Esophagus muscularis mucosa (tissue), 4 donors: ENCODE measurements around the gene SOX30. TPM values are rescaled to one million over a fixed set of nuclear protein-coding genes. Genes with fewer than 3 reads are reported as not detected.

Experiments used
- DNase-seq: peaks from one replicate; pipeline ENCODE4 v3.0.0-alpha.2; 2017; ENCODE audit errors: extremely low spot score
- H3K27ac ChIP-seq, 4 donors: fragments of 200-600 bp; sonication (generic); replicated peaks in 1 of 4; 1 replicate in 3 of 4; 2 replicates in 1 of 4; pipeline ENCODE4 v1.5.1; 2016 to 2019; ENCODE audit warnings: mild to moderate bottlenecking in 1 of 4
- H3K27me3 ChIP-seq, 4 donors: fragments of 200-600 bp; sonication (generic); one replicate each; pipeline versions ENCODE4 v1.5.1 to v1.6.0; 2016 to 2019
- H3K36me3 ChIP-seq, 4 donors: fragments of 200-600 bp; sonication (generic); one replicate each; pipeline ENCODE4 v1.5.1; 2016 to 2019
- H3K4me1 ChIP-seq, 4 donors: fragments of 200-600 bp; sonication (generic); one replicate each; pipeline ENCODE4 v1.5.1; 2016 to 2019
- H3K4me3 ChIP-seq, 4 donors: fragments of 200-600 bp; sonication (generic); 1 replicate in 2 of 4; 2 replicates in 2 of 4; pipeline ENCODE4 v1.5.1; 2016 to 2019; ENCODE audit warnings: mild to moderate bottlenecking in 4 of 4, moderate library complexity in 1 of 4
- H3K9me3 ChIP-seq, 4 donors: fragments of 200-600 bp; sonication (generic); 1 replicate in 3 of 4; 2 replicates in 1 of 4; pipeline ENCODE4 v1.5.1; 2016 to 2019
- EP300 ChIP-seq: sonication (generic); formaldehyde crosslinking; IDR thresholded peaks from one replicate; pipeline ENCODE4 v1.6.1; 2017; ENCODE audit warnings: antibody characterized with exemption
- POLR2A ChIP-seq: fragments of 450-650 bp; IDR thresholded peaks from one replicate; pipeline ENCODE4 v1.6.1; 2017; ENCODE audit warnings: antibody characterized with exemption, moderate library complexity, mild to moderate bottlenecking, low read depth
- POLR2AphosphoS5 ChIP-seq, 2 donors: sonication (generic); formaldehyde crosslinking; IDR thresholded peaks; one replicate each; pipeline ENCODE4 v1.6.1; 2017; ENCODE audit warnings: antibody characterized with exemption in 2 of 2
- WGBS: methylation state at CpG from one replicate; pipeline ENCODE4 v1.1.5; 2018; 5-methylcytosine and 5-hydroxymethylcytosine counted together
- intact Hi-C: fragments of 100-400 bp; cut with DNase I; formaldehyde crosslinking; loops from one replicate; pipeline ENCODE4 v1.15.1; 2023
- total RNA-seq, 4 donors: library from RNA; depleted of rRNA; stranded (reverse); fragments of >200 nt; gene quantifications; one replicate each; pipeline versions ENCODE4 v1.1.0 to v1.2.1, GENCODE V29; 2016
- TF ChIP-seq, protein P1 (sequence below), 3 experiments: fragments of 200-600 bp in 2 of 3; fragments of 450-650 bp in 1 of 3; sonication (generic) in 2 of 3; IDR thresholded peaks; one replicate each; pipeline ENCODE4 v1.5.1; 2017 to 2019; ENCODE audit warnings: antibody characterized with exemption in 3 of 3, mild to moderate bottlenecking in 2 of 3, moderate library complexity in 1 of 3

The SOX30 gene
- total RNA-seq, 4 donors from 2014 or later: 0.17 to 0.34 TPM; not detected in 2

DNA sequence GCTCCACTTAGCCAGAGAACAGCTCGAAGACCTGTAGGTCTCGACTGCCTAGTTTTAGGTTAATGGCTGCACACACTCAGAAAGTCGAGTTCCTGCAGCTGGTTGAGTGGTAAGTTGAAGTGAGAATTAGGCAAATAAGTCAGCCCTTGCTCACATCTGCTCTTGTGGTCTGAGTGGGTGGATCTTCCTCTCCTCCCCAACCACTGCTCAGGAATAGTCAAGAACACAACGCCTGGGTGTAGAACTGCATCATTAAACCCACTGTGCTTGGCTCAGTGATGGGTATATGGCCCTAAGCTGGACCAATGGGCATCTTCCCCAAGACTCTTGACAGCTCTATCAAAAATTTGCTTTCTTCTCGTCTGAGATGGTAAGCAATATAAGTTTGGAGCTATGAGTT lies 55.8 kb downstream of the SOX30 start:
- no peaks in the 10 kb centered on the region for H3K27me3 ChIP-seq
- TF ChIP-seq, protein P1, sequence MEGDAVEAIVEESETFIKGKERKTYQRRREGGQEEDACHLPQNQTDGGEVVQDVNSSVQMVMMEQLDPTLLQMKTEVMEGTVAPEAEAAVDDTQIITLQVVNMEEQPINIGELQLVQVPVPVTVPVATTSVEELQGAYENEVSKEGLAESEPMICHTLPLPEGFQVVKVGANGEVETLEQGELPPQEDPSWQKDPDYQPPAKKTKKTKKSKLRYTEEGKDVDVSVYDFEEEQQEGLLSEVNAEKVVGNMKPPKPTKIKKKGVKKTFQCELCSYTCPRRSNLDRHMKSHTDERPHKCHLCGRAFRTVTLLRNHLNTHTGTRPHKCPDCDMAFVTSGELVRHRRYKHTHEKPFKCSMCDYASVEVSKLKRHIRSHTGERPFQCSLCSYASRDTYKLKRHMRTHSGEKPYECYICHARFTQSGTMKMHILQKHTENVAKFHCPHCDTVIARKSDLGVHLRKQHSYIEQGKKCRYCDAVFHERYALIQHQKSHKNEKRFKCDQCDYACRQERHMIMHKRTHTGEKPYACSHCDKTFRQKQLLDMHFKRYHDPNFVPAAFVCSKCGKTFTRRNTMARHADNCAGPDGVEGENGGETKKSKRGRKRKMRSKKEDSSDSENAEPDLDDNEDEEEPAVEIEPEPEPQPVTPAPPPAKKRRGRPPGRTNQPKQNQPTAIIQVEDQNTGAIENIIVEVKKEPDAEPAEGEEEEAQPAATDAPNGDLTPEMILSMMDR (IDR thresholded peaks at IDR 0.05): no peak
- TF ChIP-seq POLR2A (no peak), POLR2AphosphoS5 (IDR thresholded peaks at IDR 0.05) (no peak), EP300 (no peak)
- no peak overlapping the region for H3K27ac ChIP-seq
- H3K9me3 ChIP-seq: no peaks in the 10 kb centered on the region
- H3K36me3 ChIP-seq: no peaks in the 10 kb centered on the region
- DNase-seq: no peak
- WGBS: 90% methylated on average over 5 of the region's 5 CpGs
- H3K4me3 ChIP-seq: no peak overlapping the region
- H3K4me1 ChIP-seq: peaks cover 0 to 7% (median 5%) of the 10 kb centered on the region in 4 donors
- intact Hi-C loops: no loop called here

DNA sequence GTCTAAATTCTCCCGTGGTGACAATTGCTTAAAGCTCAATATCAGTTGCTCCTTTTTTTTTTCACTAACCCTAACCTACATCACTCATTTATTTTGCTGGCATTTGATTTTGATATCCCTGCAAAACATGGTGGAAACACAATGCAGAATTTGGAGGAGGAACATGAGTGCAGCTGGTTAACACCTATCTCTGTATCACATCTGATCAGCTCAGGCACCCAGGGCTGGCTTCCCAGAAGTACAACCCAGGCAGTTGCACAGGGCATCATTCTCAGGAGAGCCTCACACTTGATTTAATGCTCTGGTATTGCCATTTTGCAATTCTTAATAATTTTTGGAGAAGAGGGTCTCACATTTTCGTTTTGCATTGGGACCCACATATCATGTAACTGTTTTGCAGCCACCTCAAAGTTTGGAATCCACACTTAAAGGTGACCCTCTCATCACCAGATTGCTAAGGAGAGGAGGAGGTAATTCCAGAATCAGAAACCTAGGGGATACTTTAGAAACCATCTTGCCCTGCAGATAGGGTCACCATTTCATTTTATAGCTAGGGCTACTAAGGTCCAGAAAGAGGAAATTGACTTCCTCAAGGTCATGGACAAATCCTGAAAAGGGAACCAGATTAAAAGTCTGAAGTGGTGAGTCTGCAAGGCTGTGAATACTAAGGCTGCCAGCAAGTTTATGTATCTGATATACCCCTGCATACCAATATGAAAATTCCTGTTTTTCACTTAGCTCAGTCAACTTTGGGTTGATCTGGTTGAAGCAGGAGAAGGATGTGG lies 57.4 kb downstream of the SOX30 start:
- H3K27me3 ChIP-seq: no peaks in the 10 kb centered on the region
- H3K36me3 ChIP-seq: no peaks in the 10 kb centered on the region
- H3K4me1 ChIP-seq: peaks cover 0 to 7% (median 5%) of the 10 kb centered on the region in 4 donors
- WGBS: 84% methylated on average over 2 of the region's 2 CpGs
- no peak for DNase-seq
- TF ChIP-seq EP300: no peak
- TF ChIP-seq, protein P1 (IDR thresholded peaks at IDR 0.05): no peak
- no peak for TF ChIP-seq POLR2AphosphoS5 (IDR thresholded peaks at IDR 0.05)
- TF ChIP-seq POLR2A: no peak
- H3K9me3 ChIP-seq: no peaks in the 10 kb centered on the region
- H3K4me3 ChIP-seq: no peak overlapping the region
- intact Hi-C loops: no loop called here
- no peak overlapping the region for H3K27ac ChIP-seq

DNA sequence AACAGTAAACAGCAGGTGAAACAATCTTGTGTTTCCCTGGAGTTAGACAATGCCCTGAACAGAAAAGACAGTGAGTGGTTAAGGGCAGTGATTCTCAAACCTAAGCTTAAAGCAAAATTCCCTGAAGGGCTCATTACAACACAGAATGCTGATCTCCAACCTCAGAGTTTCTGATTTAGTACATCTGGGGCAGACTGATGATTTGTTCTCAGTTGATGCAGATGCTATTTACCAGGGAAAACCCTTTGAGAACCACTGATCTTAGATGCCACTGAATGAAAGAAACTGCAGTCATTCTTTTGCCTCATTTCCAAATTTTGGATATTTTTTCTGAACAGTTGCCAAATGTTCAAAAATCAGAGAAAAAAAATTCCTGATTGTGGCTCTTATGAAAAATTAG lies 58.0 kb downstream of the SOX30 start:
- no peak for TF ChIP-seq POLR2A
- TF ChIP-seq EP300: no peak
- TF ChIP-seq, protein P1 (IDR thresholded peaks at IDR 0.05): no peak
- TF ChIP-seq POLR2AphosphoS5 (IDR thresholded peaks at IDR 0.05): no peak
- DNase-seq: no peak
- intact Hi-C loops: no loop called here
- Histone ChIP-seq H3K27me3 (no peaks in the 10 kb centered on the region), H3K27ac (no peak overlapping the region), H3K4me3 (no peak overlapping the region), H3K9me3 (no peaks in the 10 kb centered on the region), H3K4me1 (peaks cover 0 to 7% (median 5%) of the 10 kb centered on the region in 4 donors), H3K36me3 (no peaks in the 10 kb centered on the region)

DNA sequence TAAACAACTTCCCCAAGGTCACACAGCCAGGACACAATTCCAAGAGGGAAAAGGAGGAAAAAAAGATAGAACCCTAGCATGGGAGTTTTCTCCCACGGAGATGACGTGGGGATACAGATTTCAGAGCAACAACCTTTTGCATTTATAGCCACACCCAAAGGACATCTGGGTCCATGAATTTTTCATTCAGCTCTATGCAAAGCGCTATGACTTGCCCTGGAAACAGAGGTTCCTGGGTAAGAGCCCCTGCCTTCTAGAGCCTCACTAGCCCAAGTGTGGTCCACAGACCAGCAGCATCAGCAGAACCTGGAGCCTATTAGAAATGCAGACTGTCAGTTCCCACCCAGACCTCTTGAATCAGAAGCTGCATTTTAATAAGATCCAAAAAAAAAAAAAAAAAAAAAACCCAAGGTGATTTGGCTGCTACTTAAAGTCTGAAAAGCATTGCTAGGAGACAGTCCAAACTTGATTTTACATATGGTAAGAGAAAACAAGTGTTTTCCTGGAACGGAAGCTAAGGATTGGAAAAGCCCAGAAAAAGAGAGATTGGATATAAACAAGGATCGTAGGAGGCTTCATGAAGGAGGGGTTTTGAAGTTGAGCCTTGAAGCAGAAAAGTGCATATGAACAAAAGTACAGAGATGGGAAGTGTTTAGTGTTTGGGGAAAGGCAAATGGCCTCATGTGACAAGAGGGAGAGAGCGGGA lies 59.0 kb downstream of the SOX30 start:
- DNase-seq: no peak
- 87% methylated on average over 6 of the region's 6 CpGs for WGBS
- TF ChIP-seq, protein P1 (IDR thresholded peaks at IDR 0.05): no peak
- TF ChIP-seq POLR2AphosphoS5 (IDR thresholded peaks at IDR 0.05) (no peak), EP300 (no peak), POLR2A (no peak)

More for the DNA sequence above, 59.0 kb downstream of the SOX30 start:
- Histone ChIP-seq H3K27ac (no peak overlapping the region), H3K4me3 (no peak overlapping the region), H3K4me1 (peaks cover 0 to 7% (median 5%) of the 10 kb centered on the region in 4 donors), H3K36me3 (no peaks in the 10 kb centered on the region), H3K9me3 (no peaks in the 10 kb centered on the region), H3K27me3 (no peaks in the 10 kb centered on the region)
- intact Hi-C loops: no loop called here
